GM12878 (cell line): ENCODE results near the gene FDX1. TPM values are rescaled to one million over a fixed set of nuclear protein-coding genes. Genes with fewer than 3 reads are reported as not detected.

Experiments used
- ATAC-seq: fragments of 200-7000 bp; cut with Tn5 transposase; 3 replicates; pipeline ENCODE4 v1.9.1; 2020; ENCODE audit warnings: mild to moderate bottlenecking, moderate library complexity
- BruUV-seq: library from RNA; stranded (reverse); fragments of 400-500 nt; replicated peaks from 2 replicates; lab custom pipeline; 2021; lab: Mats Ljungman, UMichigan
- CTCF ChIA-PET: fragments of 300-600 bp; sonication (Branson Sonifier 250); formaldehyde crosslinking; extraction: SDS; loops from one replicate; lab custom pipeline; 2021; ENCODE audit warnings: inconsistent platforms; lab: Yijun Ruan, JAX
- POLR2A ChIA-PET: fragments of 350-600 bp; formaldehyde crosslinking; extraction: SDS; loops from one replicate; lab custom pipeline; 2021; ENCODE audit warnings: inconsistent platforms; lab: Charles Lee
- RAD21 ChIA-PET: fragments of 300-600 bp; sonication (Branson Sonifier 250); formaldehyde crosslinking; loops from one replicate; lab custom pipeline; 2023; ENCODE audit warnings: antibody characterized with exemption; ENCODE audit not compliant: unreplicated experiment; lab: Charles Lee
- SMC1A ChIA-PET: fragments of 300-600 bp; sonication (Branson Sonifier 250); formaldehyde crosslinking; loops from one replicate; lab custom pipeline; 2023; ENCODE audit not compliant: unreplicated experiment, uncharacterized antibody; lab: Charles Lee
- DNase-seq: peaks from one replicate; pipeline ENCODE4 v3.0.0-alpha.2; 2011; ENCODE audit warnings: low read depth, low spot score
- FAIRE-seq: peaks from 3 replicates; lab custom pipeline; 2011; peaks lifted over from hg19 to GRCh38; lab: Jason Lieb, UNC
- H2AFZ ChIP-seq: 2 replicates; pipeline ENCODE4 v1.6.0; 2011; ENCODE audit warnings: low read depth, low read length, control low read depth; ENCODE audit not compliant: control insufficient read depth
- H3K27ac ChIP-seq: 2 replicates; pipeline ENCODE4 v1.5.1; 2011; ENCODE audit warnings: control low read depth; ENCODE audit not compliant: control insufficient read depth, insufficient read depth
- H3K27me3 ChIP-seq, 2 experiments: replicated peaks in 1 of 2; 2 replicates each; pipeline versions ENCODE4 v1.6.0 to v1.6.1; 2011; ENCODE audit warnings: low read length in 1 of 2; ENCODE audit not compliant: control insufficient read depth in 2 of 2, insufficient read depth in 2 of 2
- H3K36me3 ChIP-seq, 2 experiments: 2 replicates each; pipeline ENCODE4 v1.5.1; 2011; ENCODE audit warnings: low read length in 1 of 2; ENCODE audit not compliant: control insufficient read depth in 2 of 2, insufficient read depth in 2 of 2
- H3K4me1 ChIP-seq: 2 replicates; pipeline ENCODE4 v1.6.1; 2011; ENCODE audit warnings: mild to moderate bottlenecking, low read length, moderate library complexity, mixed read lengths; ENCODE audit not compliant: control insufficient read depth, insufficient read depth
- H3K4me2 ChIP-seq: 2 replicates; pipeline ENCODE4 v1.6.0; 2011; ENCODE audit warnings: control low read depth; ENCODE audit not compliant: control insufficient read depth, insufficient read depth
- H3K4me3 ChIP-seq: fragments of 200-600 bp; sonication (generic); 2 replicates; pipeline ENCODE4 v1.5.1; 2016
- H3K79me2 ChIP-seq: 2 replicates; pipeline ENCODE4 v1.6.0; 2011; ENCODE audit warnings: low read length; ENCODE audit not compliant: control insufficient read depth, insufficient read depth
- H3K9ac ChIP-seq: 2 replicates; pipeline ENCODE4 v1.8.0; 2011; ENCODE audit warnings: low read length, control low read depth, mixed read lengths; ENCODE audit not compliant: control insufficient read depth, insufficient read depth
- H3K9me3 ChIP-seq: replicated peaks from 3 replicates; pipeline ENCODE4 v1.5.1; 2011; ENCODE audit warnings: mild to moderate bottlenecking, low read length; ENCODE audit not compliant: control insufficient read depth, insufficient read depth
- H4K20me1 ChIP-seq: 2 replicates; pipeline ENCODE4 v1.6.0; 2011; ENCODE audit not compliant: control insufficient read depth, insufficient read depth
- CBX5 ChIP-seq: sonication (generic); IDR thresholded peaks from 2 replicates; pipeline ENCODE4 v1.6.1; 2016; ENCODE audit warnings: low read depth, moderate library complexity, mild to moderate bottlenecking, inconsistent platforms
- CEBPB ChIP-seq, 2 experiments: fragments of 150-350 bp in 1 of 2; IDR thresholded peaks; 2 replicates each; pipeline ENCODE4 v1.6.1; 2012 to 2014; ENCODE audit warnings: low read depth in 2 of 2, low read length in 2 of 2, borderline replicate concordance in 1 of 2, inconsistent platforms in 1 of 2
- DPF2 ChIP-seq: fragments of 450-650 bp; IDR thresholded peaks from 2 replicates; pipeline ENCODE4 v1.6.1; 2017; ENCODE audit warnings: mild to moderate bottlenecking
- HDAC2 ChIP-seq: fragments of 200-600 bp; sonication (generic); IDR thresholded peaks from 2 replicates; pipeline ENCODE4 v1.6.1; 2017
- IRF3 ChIP-seq: fragments of 450-650 bp; IDR thresholded peaks from 2 replicates; pipeline ENCODE4 v1.6.1; 2014; ENCODE audit warnings: mild to moderate bottlenecking
- IRF4 ChIP-seq: IDR thresholded peaks from 2 replicates; pipeline ENCODE4 v1.6.1; 2011; ENCODE audit warnings: low read depth, low read length
- KLF5 ChIP-seq: fragments of 450-650 bp; IDR thresholded peaks from 2 replicates; pipeline ENCODE4 v1.6.1; 2014; ENCODE audit warnings: mild to moderate bottlenecking; ENCODE audit not compliant: partially characterized antibody
- NKRF ChIP-seq: fragments of 450-650 bp; conservative IDR thresholded peaks from 2 replicates; pipeline ENCODE4 v1.6.1; 2017; ENCODE audit warnings: mild to moderate bottlenecking, moderate library complexity
- NR2C1 ChIP-seq: fragments of 450-650 bp; IDR thresholded peaks from 2 replicates; pipeline ENCODE4 v1.6.1; 2017; ENCODE audit warnings: antibody characterized with exemption, mild to moderate bottlenecking, moderate library complexity
- NRF1 ChIP-seq: conservative IDR thresholded peaks from 2 replicates; pipeline ENCODE4 v1.6.1; 2011; ENCODE audit warnings: mild to moderate bottlenecking, low read depth, low read length, improper control_type of control experiment
- POLR2A ChIP-seq: IDR thresholded peaks from 2 replicates; pipeline ENCODE4 v1.6.1; 2011; ENCODE audit warnings: low read depth, mild to moderate bottlenecking, low read length
- SMC3 ChIP-seq: IDR thresholded peaks from 2 replicates; pipeline ENCODE4 v1.6.1; 2011; ENCODE audit warnings: low read length, improper control_type of control experiment, borderline replicate concordance
- SREBF1 ChIP-seq: IDR thresholded peaks from 2 replicates; pipeline ENCODE4 v1.6.1; 2012; ENCODE audit warnings: mild to moderate bottlenecking, low read length
- TAF1 ChIP-seq: IDR thresholded peaks from 2 replicates; pipeline ENCODE4 v1.6.1; 2011; ENCODE audit warnings: mild to moderate bottlenecking, low read depth, low read length, borderline replicate concordance
- USF1 ChIP-seq: IDR thresholded peaks from 2 replicates; pipeline ENCODE4 v1.6.1; 2011; ENCODE audit warnings: borderline replicate concordance, low read depth, mild to moderate bottlenecking, moderate library complexity, mixed read lengths, low read length; ENCODE audit not compliant: insufficient read depth; ENCODE audit errors: extremely low read length
- YY1 ChIP-seq: IDR thresholded peaks from 2 replicates; pipeline ENCODE4 v1.6.1; 2011; ENCODE audit warnings: low read depth, mild to moderate bottlenecking, low read length
- ZNF207 ChIP-seq: fragments of 450-650 bp; IDR thresholded peaks from 2 replicates; pipeline ENCODE4 v1.6.1; 2014; ENCODE audit warnings: antibody characterized with exemption, mild to moderate bottlenecking, borderline replicate concordance
- ZNF24 ChIP-seq: fragments of 450-650 bp; IDR thresholded peaks from 2 replicates; pipeline ENCODE4 v1.6.1; 2017; ENCODE audit warnings: antibody characterized with exemption, mild to moderate bottlenecking
- ZNF384 ChIP-seq: IDR thresholded peaks from 2 replicates; pipeline ENCODE4 v1.6.1; 2012; ENCODE audit warnings: low read depth, mild to moderate bottlenecking, low read length, improper control_type of control experiment, borderline replicate concordance
- WGBS: methylation state at CpG from one replicate; pipeline ENCODE4 v1.1.6; 2016; ENCODE audit warnings: low lambda C conversion rate; ENCODE audit not compliant: insufficient replicate concordance, insufficient coverage; ENCODE audit errors: missing lambda C conversion rate; 5-methylcytosine and 5-hydroxymethylcytosine counted together
- in situ Hi-C: fragments of 300-500 bp; cut with MboI; formaldehyde crosslinking; loops from 9 replicates; pipeline ENCODE4 v1.14.3; 2018; ENCODE audit warnings: mixed read lengths
- intact Hi-C: fragments of 100-400 bp; cut with micrococcal nuclease; formaldehyde crosslinking; loops from one replicate; pipeline ENCODE4 v1.14.2; 2022; ENCODE audit not compliant: unreplicated experiment
- polyA plus RNA-seq, 11 experiments: library from polyadenylated mRNA; depleted of rRNA in 4 of 11; unstranded in 6 of 11; stranded (reverse) in 5 of 11; fragments of >200 nt; fragmentation: Nextera tagmentation in 4 of 11; fragmentation: Illumina TruSeq in 1 of 11; extraction: Ambion mirVana in 4 of 11; extraction: Trizol in 1 of 11; gene quantifications; 1 replicate in 1 of 11; 2 replicates in 10 of 11; pipeline versions ENCODE4 v1.2.1 to v1.2.3, GENCODE V29; 2011 to 2016; ENCODE audit warnings: inconsistent platforms in 2 of 11, missing spikeins in 2 of 11, low read depth in 1 of 11
- total RNA-seq, 4 experiments: library from RNA; depleted of rRNA in 3 of 4; stranded (reverse); fragments of >200 nt in 3 of 4; fragmentation: Illumina TruSeq in 1 of 4; extraction: Trizol in 1 of 4; gene quantifications; 2 replicates each; pipeline versions ENCODE4 v1.2.1 to v1.2.3, GENCODE V29; 2013 to 2021

Gene FDX1
- total and polyA plus RNA-seq, 10 of the 15 experiments (the other 5 are each of a cell fraction or from before 2014, with no cell fraction given), result 3.9 to 20.3 (median 8.1) TPM

GRCh38 chr11:110446594-110446993 lies 16.8 kb downstream of the FDX1 start (continued):
- TF ChIP-seq NKRF (no peak), SREBF1 (no peak), DPF2 (no peak)
- TF ChIP-seq, all 136 proteins: peak for 0

- Histone ChIP-seq H3K4me1 (no peaks in the 10 kb centered on the region), H3K27ac (no peak overlapping the region), H3K79me2 (no peaks in the 10 kb centered on the region), H3K4me3 (no peak overlapping the region), H3K27me3 (no peaks in the 10 kb centered on the region), H3K9ac (no peak overlapping the region), H2AFZ (no peak overlapping the region), H3K36me3 (no peaks in the 10 kb centered on the region; a peak in 1 of 4 replicates), H4K20me1 (no peaks in the 10 kb centered on the region), H3K9me3 (no peaks in the 10 kb centered on the region), H3K4me2 (no peak overlapping the region)
- 100% methylated on average over 4 of the region's 4 CpGs for WGBS
- ChIA-PET RAD21 (interaction anchor here (0.6 to 2.3 kb wide), 4 partner anchors 601 to 999 kb away, joined by 3 to 7 read pairs (median 4); no protein-coding TSS in a partner anchor), POLR2A (interaction anchor here (0.9 kb wide), 1 partner anchor 1424 kb away, joined by 6 read pairs; the partner anchor contains the start of gene ALG9), CTCF (interaction anchor here (0.6 to 6.6 kb wide), 14 partner anchors 8 to 783 kb away, joined by 3 to 78 read pairs (median 4); partner anchors contain the start of gene FDX1), SMC1A (interaction anchor here (0.6 to 2.0 kb wide), 4 partner anchors 17 to 783 kb away, joined by 3 to 6 read pairs (median 3); no protein-coding TSS in a partner anchor)
- TF ChIP-seq SMC3 (no peak), IRF4 (no peak), CEBPB (IDR thresholded peaks at IDR 0.05; ENCODE audit: borderline replicate concordance in 1 of 2, low read depth in 2 of 2, low read length in 2 of 2) (no peak), ZNF207 (no peak), NRF1 (no peak), IRF3 (no peak), USF1 (no peak), CBX5 (no peak), ZNF384 (no peak), ZNF24 (no peak), DPF2 (no peak), HDAC2 (no peak), YY1 (no peak), NR2C1 (no peak), TAF1 (no peak), POLR2A (no peak), KLF5 (no peak)
- no TSS peak for BruUV-seq
- ATAC-seq, result no peak
- in situ Hi-C loops, result loop anchor here (5.0 to 10.0 kb wide), 2 partner anchors 785 to 977 kb away; no protein-coding TSS in a partner anchor
- intact Hi-C loops, result loop anchor here (5.0 kb wide), 1 partner anchor 1000 kb away; no protein-coding TSS in a partner anchor
- DNase-seq, result no peak
- no peak for FAIRE-seq
Measured at GRCh38 chr11:110447343-110447742, 17.6 kb downstream of the FDX1 start.
